ENCODE measurements around the gene C1R. TPM values are rescaled to one million over a fixed set of nuclear protein-coding genes. Genes with fewer than 3 reads are reported as not detected.

The C1R gene
- total RNA-seq, 3 donors from 2014 or later (not counting 1 experiment from before 2014, with no cell fraction given), result 6.4 to 7.8 (median 6.6) TPM

DNA sequence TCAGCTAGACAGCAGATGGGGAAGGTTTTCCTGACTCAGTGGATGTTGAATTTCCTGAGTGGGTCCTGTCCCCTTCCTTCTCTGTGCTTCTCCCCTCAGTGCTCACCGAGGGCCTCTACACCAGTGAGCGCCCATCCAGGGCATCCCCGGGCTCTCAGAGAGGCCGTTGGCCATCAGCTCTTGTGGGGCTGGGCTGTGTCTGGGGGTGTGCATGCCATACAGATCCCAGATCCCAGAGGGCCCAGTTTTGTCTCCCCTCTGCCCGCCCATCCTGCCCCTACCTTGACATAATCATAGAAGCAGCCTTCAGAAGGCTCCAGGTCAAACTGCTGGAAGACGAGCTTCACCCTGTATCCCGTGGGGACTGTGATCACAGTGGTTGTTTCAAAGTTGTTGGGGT is 1.1 kb downstream of the C1R start:
- TF ChIP-seq, protein P1, sequence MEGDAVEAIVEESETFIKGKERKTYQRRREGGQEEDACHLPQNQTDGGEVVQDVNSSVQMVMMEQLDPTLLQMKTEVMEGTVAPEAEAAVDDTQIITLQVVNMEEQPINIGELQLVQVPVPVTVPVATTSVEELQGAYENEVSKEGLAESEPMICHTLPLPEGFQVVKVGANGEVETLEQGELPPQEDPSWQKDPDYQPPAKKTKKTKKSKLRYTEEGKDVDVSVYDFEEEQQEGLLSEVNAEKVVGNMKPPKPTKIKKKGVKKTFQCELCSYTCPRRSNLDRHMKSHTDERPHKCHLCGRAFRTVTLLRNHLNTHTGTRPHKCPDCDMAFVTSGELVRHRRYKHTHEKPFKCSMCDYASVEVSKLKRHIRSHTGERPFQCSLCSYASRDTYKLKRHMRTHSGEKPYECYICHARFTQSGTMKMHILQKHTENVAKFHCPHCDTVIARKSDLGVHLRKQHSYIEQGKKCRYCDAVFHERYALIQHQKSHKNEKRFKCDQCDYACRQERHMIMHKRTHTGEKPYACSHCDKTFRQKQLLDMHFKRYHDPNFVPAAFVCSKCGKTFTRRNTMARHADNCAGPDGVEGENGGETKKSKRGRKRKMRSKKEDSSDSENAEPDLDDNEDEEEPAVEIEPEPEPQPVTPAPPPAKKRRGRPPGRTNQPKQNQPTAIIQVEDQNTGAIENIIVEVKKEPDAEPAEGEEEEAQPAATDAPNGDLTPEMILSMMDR (IDR thresholded peaks at IDR 0.05), result no peak
- DNase-seq (no peak), ATAC-seq (no peak)
- intact Hi-C loops (cut with micrococcal nuclease), result loop anchor here (5.0 kb wide), 1 partner anchor 74 kb away; the partner anchor contains the start of gene LPCAT3
- H3K9me3 Mint-ChIP-seq, result no peaks in the 10 kb centered on the region
- peaks cover 0 to 22% of the 10 kb centered on the region in 2 donors for H3K4me1 Mint-ChIP-seq
- WGBS (ENCODE audit: insufficient coverage), result 91% methylated on average over 6 of the region's 7 CpGs
- H3K36me3 ChIP-seq (ENCODE audit: control insufficient read depth, insufficient read depth, low read length), result no peaks in the 10 kb centered on the region
- H3K4me3 Mint-ChIP-seq, result no peak overlapping the region
- H3K27ac Mint-ChIP-seq, result peak overlapping the region in 1 of 2 donors; percentile 79
- no peaks in the 10 kb centered on the region for H3K27me3 ChIP-seq (ENCODE audit: control insufficient read depth, insufficient read depth, low read length)
- no peak overlapping the region for H3K27ac ChIP-seq (ENCODE audit: low read length)
- H3K36me3 Mint-ChIP-seq, result no peaks in the 10 kb centered on the region
- no peaks in the 10 kb centered on the region for H3K27me3 Mint-ChIP-seq (ENCODE audit: low read depth in 2 of 2)
- H3K4me3 ChIP-seq (ENCODE audit: low read length), result no peak overlapping the region
- peaks cover 12% of the 10 kb centered on the region for H3K4me1 ChIP-seq (ENCODE audit: control insufficient read depth, insufficient read depth, low read length)
- H3K9me3 ChIP-seq (ENCODE audit: control insufficient read depth, insufficient read depth, low read length), result no peaks in the 10 kb centered on the region

DNA sequence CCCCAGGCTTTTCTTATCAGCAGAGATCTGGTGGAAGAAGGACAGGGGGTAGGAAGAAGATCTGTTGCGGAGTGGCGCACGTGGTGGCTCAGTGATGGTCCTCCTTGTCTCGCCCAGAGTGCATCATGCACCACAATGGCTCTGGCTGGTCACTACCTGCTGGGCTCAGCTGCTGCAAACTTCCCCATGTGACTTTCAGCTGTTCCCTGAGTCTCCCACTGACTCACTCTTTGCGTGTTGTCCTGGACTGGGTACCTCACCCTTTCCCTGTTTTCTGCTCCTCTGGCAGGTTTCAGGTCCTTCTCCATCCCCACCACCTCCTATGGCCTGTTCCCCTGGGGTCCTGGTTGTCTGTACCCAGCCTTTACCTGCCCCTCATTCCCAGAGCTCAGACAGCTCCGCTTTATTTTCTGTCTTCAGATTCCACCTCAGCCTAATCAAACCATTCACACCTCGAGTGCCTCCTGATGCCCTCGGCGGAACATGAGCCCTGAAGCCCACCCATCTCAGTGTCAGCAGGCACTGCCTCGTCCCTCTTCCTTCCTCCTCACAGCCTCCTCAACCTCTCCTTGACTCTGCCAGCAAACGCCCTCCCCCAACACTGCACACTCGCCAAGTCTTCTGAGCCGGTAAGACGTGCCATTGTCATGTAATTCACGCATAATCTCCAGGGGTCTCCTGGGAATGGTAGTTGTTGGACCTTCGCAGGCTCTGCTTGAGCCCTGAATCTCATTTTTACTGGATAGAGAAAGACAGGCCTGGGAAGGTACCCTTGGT is 1.8 kb downstream of the C1R start:
- no peaks in the 10 kb centered on the region for H3K36me3 Mint-ChIP-seq
- no peak overlapping the region for H3K4me3 Mint-ChIP-seq
- intact Hi-C loops (cut with micrococcal nuclease), result loop anchor here (5.0 kb wide), 1 partner anchor 73 kb away; the partner anchor contains the start of gene LPCAT3
- H3K4me1 ChIP-seq (ENCODE audit: control insufficient read depth, insufficient read depth, low read length), result peaks cover 12% of the 10 kb centered on the region
- H3K27me3 ChIP-seq (ENCODE audit: control insufficient read depth, insufficient read depth, low read length), result no peaks in the 10 kb centered on the region
- H3K9me3 Mint-ChIP-seq, result no peaks in the 10 kb centered on the region
- peak overlapping the region in 1 of 2 donors; percentile 79 for H3K27ac Mint-ChIP-seq
- H3K9me3 ChIP-seq (ENCODE audit: control insufficient read depth, insufficient read depth, low read length), result no peaks in the 10 kb centered on the region
- no peak for DNase-seq
- TF ChIP-seq, protein P1 (IDR thresholded peaks at IDR 0.05), result no peak
- no peaks in the 10 kb centered on the region for H3K27me3 Mint-ChIP-seq (ENCODE audit: low read depth in 2 of 2)
- H3K36me3 ChIP-seq (ENCODE audit: control insufficient read depth, insufficient read depth, low read length), result no peaks in the 10 kb centered on the region
- H3K27ac ChIP-seq (ENCODE audit: low read length), result no peak overlapping the region
- no peak overlapping the region for H3K4me3 ChIP-seq (ENCODE audit: low read length)
- peaks cover 0 to 22% of the 10 kb centered on the region in 2 donors for H3K4me1 Mint-ChIP-seq
- 89% methylated on average over 16 of the region's 16 CpGs for WGBS (ENCODE audit: insufficient coverage)
- no peak for ATAC-seq

DNA sequence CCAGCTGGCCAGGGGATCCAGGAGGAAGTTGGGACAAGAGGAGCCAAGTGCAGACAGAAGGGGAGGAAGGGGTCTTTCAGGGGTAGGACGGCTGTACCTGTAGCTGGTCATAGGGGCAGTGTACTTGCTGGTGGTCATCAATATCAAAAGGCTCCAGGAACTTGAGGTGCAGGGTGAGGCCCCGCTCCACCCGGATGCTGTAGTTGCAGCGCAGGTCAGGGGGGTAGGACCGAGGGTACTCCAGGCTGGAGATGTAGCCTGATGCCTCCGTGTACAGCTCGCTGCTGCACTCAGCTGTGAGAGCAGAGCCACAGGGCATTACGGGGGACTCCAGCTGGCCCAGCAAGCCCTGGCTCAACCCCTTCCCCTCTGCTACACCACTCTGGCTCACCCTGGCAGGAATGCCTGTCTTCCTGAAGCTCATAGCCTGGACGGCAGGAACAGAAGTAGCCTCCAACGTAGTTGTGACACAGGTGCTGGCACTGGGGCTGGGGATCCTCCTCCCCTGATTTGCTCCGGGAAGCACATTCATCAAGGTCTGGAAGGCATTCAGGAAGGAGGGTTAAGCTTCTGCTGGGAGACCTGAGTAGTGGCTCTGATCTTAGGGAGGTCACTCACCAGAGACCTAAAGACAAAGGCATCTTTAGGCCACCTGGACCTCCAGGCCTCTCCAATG is 2.9 kb downstream of the C1R start:
- Mint-ChIP-seq H3K4me1 (peaks cover 0 to 22% of the 10 kb centered on the region in 2 donors), H3K9me3 (no peaks in the 10 kb centered on the region), H3K27ac (no peak overlapping the region), H3K36me3 (no peaks in the 10 kb centered on the region), H3K4me3 (no peak overlapping the region), H3K27me3 (ENCODE audit: low read depth in 2 of 2) (no peaks in the 10 kb centered on the region)
- DNase-seq (no peak), ATAC-seq (no peak)
- Histone ChIP-seq H3K36me3 (ENCODE audit: control insufficient read depth, insufficient read depth, low read length) (no peaks in the 10 kb centered on the region), H3K4me3 (ENCODE audit: low read length) (no peak overlapping the region), H3K9me3 (ENCODE audit: control insufficient read depth, insufficient read depth, low read length) (no peaks in the 10 kb centered on the region), H3K27me3 (ENCODE audit: control insufficient read depth, insufficient read depth, low read length) (no peaks in the 10 kb centered on the region), H3K27ac (ENCODE audit: low read length) (no peak overlapping the region), H3K4me1 (ENCODE audit: control insufficient read depth, insufficient read depth, low read length) (peaks cover 12% of the 10 kb centered on the region)
- WGBS (ENCODE audit: insufficient coverage), result 94% methylated on average over 11 of the region's 11 CpGs
- intact Hi-C loops (cut with micrococcal nuclease), result no loop called here
- TF ChIP-seq, protein P1 (IDR thresholded peaks at IDR 0.05), result no peak

Data from natural killer cell (primary cell).